NCI-H446 treated with DMSO at 0.1 percent for 48 hours (cell line): ENCODE data around the gene CTSC.
"Not testable (repeated sequence)": the region's sequence is repeated elsewhere in the genome, so short reads cannot be mapped to it uniquely, and the experiment has no call there.

Experiments
- DNase-seq: peaks from one replicate; lab custom pipeline; 2025; lab: John Stamatoyannopoulos, UW

CTSC gene

GRCh38 chr11:88352139-88352538, 14.6 kb upstream of the CTSC start:
- DNase-seq, result no peak

GRCh38 chr11:88348870-88349269, 11.3 kb upstream of the CTSC start:
- DNase-seq, result no peak

DNA sequence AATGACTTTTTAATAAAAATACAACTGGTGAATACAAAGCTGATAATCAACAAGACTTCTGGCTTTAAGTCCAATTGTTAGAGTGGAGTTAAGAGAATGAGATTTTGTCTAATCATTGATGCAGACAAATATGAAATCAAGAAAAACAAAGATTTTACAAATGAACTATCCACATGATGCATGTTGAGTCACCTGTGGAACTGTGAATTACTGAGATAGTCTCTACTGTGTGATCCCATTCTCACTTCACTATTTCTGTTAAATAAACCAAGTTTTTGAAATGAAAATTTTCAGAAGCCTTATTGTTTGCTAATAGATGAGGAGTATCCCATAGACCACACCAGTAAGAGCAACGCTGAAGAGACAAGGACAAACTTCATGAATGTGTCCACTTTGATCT, 8.4 kb upstream of the CTSC start:
- no peak for DNase-seq

- no peak for DNase-seq
These were observed 7.9 kb upstream of the CTSC start for GRCh38 chr11:88345408-88345807.

DNA sequence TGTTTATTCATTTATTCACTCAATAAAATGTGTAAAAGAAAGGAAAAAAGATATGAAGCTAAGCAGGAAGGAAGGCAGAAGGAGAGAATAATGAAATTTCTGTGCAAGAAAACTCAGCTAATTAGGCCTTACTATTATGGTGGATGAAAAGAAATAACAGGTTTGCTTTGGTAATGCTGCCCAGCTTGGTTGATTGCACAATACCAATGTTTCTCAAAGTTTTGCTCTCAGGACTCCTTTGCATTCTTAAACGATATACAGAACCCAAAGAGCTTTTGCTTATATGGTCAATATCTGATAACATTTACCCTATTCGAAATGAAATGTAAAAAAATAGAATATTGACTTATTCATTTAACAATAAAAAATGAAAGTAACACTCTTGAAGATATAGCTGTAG, 7.3 kb upstream of the CTSC start:
- DNase-seq, result no peak

DNA sequence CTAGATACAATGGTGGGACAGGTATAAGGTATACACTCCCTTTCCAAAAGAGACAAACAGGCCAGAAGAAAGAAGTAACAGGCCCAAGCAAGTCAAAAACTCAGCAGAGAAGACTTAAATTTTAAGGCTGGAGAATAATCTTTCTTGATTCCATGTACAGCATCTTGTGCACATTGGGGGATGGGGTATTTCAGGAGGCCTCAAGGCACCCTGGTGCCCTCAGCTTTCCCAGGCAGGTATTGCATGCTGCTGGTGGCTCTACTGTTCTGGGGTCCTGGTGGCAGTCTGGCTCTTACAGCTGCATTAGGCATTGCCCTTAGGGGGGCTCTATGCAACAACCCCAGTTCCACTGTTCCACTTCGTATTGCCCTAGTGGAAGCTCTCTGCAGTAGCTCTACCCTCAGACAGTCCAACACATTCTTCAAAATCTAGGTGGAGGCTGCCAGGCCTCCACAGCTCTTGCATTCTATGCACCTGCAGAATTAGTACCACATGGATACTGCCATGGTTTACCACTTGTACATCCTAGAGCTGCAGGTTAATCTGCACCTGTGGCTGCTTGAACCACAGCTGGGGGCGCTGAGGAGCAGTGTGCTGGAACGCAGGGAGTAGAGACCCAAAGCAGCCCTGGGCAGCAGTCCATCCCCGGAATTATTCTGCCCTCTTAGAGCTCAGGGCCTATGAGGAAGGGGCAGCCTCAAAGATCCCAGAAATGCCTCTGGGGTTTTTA, 4.2 kb upstream of the CTSC start:
- DNase-seq, result no peak

DNA sequence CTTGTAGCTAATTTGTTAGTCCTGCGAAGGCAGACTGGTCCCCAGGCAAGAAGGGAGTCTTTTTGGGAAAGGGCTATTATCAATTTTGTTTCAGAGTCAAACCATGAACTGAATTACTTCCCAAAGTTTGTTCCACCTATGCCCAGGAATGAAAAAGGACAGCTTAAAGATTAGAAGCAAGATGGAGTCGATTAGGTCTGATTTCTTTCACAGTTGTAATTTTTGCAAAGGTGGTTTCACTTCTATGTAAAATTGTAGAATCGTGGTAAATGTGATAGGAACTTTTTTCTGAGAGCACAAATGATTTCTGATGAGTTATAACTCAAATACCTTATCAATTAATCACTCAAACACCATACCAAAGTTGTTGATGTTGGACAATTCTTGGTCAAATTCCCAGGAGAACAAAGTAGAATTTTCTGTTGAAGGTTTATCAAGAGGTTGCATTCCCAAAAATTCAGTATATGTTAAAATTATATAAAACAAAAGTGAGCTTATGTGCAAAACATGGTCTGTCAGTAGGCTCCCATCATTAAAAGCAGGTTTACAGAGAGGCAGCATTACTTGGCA, 2.9 kb upstream of the CTSC start:
- no peak for DNase-seq

DNA sequence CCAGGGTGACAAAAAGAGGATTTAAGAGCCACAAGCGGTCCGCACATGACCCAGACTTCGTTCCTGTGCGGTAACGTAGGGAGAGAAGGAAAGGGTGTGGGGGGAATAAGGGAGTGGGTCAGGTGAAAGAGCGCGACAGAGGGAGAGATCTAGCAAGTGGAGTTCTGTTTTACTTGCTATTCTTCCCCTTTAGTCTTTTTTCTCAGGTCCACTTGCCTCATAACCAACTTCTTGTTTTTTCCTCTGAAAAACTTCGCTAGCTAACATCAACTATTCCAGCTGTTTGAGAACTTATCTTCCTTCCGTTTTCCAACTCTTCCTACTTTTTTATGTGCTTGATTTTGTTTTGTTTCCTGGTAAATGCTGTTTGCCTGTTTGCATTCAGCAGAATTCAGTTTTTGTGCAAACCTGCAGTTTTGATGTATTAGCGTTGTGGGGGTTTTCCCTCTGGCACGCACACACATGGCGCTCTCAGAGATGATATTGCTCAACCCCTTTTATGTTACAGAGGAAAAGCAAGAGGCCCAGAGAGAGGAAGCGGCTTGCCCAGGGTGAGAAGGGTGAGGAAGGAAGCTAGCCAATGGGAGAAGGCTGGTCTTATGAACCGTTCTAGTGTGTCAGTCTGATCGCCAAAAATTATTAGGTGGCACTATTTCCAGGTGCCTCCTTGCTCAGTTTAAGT, 592 bp upstream of the CTSC start:
- no peak for DNase-seq

DNA sequence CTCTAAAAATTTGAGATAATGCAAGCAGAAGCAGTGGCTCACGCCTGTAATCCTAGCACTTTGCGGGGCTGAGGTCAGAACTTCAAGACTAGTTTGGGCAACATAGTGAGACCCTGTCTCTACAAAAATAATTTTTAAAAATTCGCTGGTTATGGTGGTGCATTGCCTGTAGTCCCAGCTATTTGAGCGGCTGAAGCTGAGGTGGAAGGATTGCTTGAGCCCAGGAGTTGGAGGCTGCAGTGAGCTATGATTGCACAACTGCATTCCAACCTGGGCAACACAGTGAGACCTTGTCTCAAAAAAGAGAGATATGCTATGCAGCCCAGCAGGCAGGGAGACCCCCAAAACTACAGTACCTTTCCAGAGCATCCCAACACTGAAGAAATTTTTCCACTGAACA, 2.3 kb downstream of the CTSC start:
- no peak for DNase-seq

DNA sequence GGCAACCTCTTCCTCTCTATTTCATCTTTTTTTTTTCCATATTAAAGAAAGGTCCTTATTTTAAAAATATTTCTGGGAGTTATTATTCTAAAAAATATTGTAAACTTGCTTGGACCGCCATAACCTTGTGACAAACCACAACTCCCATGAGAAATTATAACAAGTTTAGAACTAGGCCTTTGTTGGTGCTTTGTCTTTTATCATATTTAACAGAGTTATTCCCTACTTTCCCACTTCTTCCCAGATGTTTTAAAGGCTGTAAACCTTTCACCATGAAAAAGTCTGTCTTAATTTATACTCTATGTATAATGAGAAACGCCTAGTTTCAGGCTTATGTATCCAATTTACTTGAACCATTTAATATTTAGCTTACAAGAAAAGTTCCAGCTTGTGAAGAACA, 3.7 kb downstream of the CTSC start:
- no peak for DNase-seq

DNA sequence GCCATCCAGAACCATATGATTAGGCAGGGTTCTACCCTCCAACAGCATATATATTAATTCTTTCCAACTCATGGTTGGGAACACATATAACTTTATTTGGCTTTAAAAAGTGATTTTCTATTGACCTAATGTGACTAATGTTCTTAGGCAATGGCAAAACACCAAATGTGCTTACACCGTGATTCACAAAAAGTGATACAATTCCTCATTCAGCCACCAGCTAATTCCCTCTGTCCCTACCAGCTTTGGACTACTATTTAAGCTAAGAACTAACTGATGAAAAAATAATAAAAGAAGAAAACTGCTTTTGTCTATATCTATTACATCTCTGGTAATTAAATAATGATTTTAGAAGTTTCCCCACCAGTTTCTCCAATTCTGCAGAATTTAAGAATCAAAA, 4.7 kb downstream of the CTSC start:
- DNase-seq, result no peak

DNA sequence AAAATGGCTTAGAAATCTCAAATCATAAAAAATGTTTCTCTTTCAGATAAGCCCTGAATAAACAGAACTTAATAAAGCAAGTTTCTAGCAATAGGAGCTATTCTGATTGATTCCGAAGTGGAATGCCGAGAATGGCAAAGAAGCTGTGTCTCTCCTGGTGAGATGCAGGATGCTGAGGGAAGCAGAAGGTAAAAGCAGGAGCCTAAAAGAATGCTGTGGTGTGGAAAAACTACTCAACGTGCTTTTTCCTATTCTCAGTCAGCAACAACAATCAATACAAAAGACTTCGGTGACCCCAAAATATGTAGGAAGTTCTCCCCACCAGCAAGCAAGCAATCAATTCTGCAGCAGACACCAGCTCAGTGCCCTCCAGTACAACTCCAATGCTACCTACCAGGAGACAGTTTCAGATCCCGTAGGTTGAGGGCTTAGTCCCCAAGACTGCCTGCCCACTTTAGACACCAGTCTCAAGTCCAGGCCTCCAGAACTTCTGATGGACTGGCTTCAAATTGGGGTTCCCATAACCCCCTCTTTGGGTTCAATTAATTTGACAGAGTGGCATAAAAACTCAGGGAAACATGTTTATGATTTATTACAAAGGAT, 6.6 kb downstream of the CTSC start:
- DNase-seq, result no peak

DNA sequence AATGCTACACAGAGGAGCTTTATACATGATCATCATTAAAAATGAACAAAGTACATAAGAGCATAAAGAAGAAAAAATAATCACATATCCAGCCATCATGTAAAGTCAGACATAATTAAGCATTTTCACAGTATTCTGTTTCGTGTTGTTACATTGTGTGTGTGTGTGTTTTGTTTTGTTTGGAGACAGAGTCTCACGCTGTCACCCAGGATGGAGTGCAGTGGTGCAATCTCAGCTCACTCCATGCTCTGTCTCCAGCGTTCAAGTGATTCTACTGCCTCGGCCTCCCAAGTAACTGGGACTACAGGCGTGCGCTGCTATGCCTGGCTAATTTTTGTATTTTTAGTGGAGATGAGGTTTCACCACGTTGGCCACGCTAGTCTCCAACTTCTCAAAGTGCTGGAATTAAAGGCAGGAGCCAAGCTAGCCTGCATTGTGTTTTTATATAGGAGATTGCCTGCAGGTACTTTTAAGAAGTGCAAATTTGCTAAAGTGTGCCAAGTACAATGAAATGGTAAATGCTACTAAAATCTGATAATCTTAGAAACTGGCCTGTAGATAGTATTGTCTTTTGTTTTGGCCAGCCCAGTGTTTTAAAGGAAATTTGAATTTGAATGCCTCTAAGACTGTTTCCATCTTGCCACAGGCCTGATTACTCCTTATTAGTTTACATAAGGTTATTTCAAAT, 7.8 kb downstream of the CTSC start:
- no peak for DNase-seq

GRCh38 chr11:88327462-88328143, 9.9 kb downstream of the CTSC start:
- DNase-seq, result no peak

GRCh38 chr11:88327061-88327460, 10.5 kb downstream of the CTSC start:
- no peak for DNase-seq

GRCh38 chr11:88326099-88326498, 11.4 kb downstream of the CTSC start:
- no peak for DNase-seq

- no peak for DNase-seq
These were observed 12.8 kb downstream of the CTSC start for GRCh38 chr11:88324562-88325345.

GRCh38 chr11:88322881-88323280, 14.7 kb downstream of the CTSC start:
- not testable (repeated sequence) for DNase-seq

- not testable (repeated sequence) for DNase-seq
These were observed 16.1 kb downstream of the CTSC start for GRCh38 chr11:88321412-88321811.

GRCh38 chr11:88320149-88320559, 17.4 kb downstream of the CTSC start:
- no peak for DNase-seq

- no peak for DNase-seq
These were observed 19.5 kb downstream of the CTSC start for GRCh38 chr11:88318017-88318416.
